ENCODE data around the gene PRELID2.
"Not testable (repeated sequence)": the region's sequence is repeated elsewhere in the genome, so short reads cannot be mapped to it uniquely, and the experiment has no call there.

The PRELID2 gene

GRCh38 chr5:145834917-145835847 is at the start of gene PRELID2:
TSS of gene PRELID2 (minus strand) at chr5:145835342. CDS start at chr5:145835251, 91 bp downstream.
- DNase-seq (ENCODE audit: low read depth in 2 of 2), result peak; percentile 86 to 89
- H3K4me3 ChIP-seq (replicated peaks in 1 of 2; ENCODE audit: low read depth in 2 of 2, low read length in 2 of 2), result peak within 1 kb of the TSS; percentile 68 to 80
- TF ChIP-seq, protein P1, sequence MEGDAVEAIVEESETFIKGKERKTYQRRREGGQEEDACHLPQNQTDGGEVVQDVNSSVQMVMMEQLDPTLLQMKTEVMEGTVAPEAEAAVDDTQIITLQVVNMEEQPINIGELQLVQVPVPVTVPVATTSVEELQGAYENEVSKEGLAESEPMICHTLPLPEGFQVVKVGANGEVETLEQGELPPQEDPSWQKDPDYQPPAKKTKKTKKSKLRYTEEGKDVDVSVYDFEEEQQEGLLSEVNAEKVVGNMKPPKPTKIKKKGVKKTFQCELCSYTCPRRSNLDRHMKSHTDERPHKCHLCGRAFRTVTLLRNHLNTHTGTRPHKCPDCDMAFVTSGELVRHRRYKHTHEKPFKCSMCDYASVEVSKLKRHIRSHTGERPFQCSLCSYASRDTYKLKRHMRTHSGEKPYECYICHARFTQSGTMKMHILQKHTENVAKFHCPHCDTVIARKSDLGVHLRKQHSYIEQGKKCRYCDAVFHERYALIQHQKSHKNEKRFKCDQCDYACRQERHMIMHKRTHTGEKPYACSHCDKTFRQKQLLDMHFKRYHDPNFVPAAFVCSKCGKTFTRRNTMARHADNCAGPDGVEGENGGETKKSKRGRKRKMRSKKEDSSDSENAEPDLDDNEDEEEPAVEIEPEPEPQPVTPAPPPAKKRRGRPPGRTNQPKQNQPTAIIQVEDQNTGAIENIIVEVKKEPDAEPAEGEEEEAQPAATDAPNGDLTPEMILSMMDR (IDR thresholded peaks at IDR 0.05; ENCODE audit: low read depth, low read length), result no peak

- TF ChIP-seq, protein P1 (IDR thresholded peaks at IDR 0.05; ENCODE audit: low read depth, low read length), result no peak
- DNase-seq (ENCODE audit: low read depth in 2 of 2), result no peak
- H3K4me3 ChIP-seq (replicated peaks in 1 of 2; ENCODE audit: low read depth in 2 of 2, low read length in 2 of 2), result no peak overlapping the region
Observed at GRCh38 chr5:145874765-145875164, 39.6 kb upstream of the PRELID2 start.

DNA sequence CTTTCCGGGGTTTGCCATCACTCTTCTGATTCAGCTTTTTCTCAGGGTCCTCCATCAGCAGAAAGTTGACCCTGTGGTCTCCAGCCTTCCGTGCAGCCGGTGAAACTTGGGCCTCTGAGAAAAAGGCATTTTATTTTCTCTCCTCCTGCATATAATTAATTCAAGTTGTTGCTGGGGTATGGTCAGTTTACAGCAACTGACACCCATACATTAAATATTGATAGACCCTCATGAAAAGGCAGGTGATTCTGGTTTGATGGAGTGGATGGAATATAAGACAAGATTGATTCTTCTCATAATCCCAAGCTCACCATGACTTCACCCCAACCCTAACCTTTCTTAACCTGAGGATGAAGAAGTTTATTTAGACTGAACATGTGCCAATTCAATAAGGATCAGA is 37.8 kb upstream of the PRELID2 start, which contains the start of gene GRXCR2:
Gene GRXCR2 (minus strand): TSS at position 101 of the 400 bp plus-strand sequence. CDS start 46 bp downstream, at position 55.
- no peak for DNase-seq (ENCODE audit: low read depth in 2 of 2)
- TF ChIP-seq, protein P1 (IDR thresholded peaks at IDR 0.05; ENCODE audit: low read depth, low read length), result no peak
- H3K4me3 ChIP-seq (replicated peaks in 1 of 2; ENCODE audit: low read depth in 2 of 2, low read length in 2 of 2), result no peak within 1 kb of the TSS

DNA sequence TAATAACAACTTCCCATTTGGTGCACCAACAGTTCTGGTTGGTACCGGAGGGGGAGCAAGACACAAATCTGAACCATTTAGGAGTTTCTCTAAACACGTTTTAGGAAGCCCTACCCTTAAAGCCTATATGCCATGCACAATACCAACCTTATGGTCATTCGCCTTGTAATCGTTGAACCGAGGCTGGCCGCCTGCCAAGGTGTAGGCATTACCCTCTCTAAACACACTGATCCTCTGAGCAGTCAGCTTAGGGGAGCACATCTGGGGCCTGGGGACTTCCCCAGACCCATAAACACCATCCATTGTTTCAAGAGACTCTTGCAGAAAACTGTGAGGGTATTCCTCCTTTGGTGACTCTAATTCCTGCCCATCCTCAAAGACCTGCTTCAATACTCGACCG is 37.3 kb upstream of the PRELID2 start:
- no peak for DNase-seq (ENCODE audit: low read depth in 2 of 2)
- TF ChIP-seq, protein P1 (IDR thresholded peaks at IDR 0.05; ENCODE audit: low read depth, low read length), result no peak
- no peak overlapping the region for H3K4me3 ChIP-seq (replicated peaks in 1 of 2; ENCODE audit: low read depth in 2 of 2, low read length in 2 of 2)

DNA sequence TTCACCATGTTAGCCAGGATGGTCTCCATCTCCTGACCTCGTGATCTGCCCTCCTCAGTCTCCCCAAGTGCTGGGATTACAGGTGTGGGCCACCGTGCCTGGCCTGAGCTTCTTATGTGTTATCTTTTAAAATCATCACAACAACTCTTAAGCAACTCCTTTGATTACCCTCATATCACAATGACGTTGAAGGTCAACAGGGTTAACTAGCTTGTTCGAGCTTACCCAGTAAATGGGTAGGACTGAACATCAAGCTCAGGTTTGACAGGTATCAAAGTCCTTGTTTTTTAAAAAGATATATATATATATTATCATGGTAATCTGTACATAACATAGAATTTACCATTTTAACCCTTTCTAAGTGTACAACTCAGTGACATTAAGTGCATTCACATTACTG is 34.6 kb upstream of the PRELID2 start:
- TF ChIP-seq, protein P1 (IDR thresholded peaks at IDR 0.05; ENCODE audit: low read depth, low read length), result no peak
- H3K4me3 ChIP-seq (replicated peaks in 1 of 2; ENCODE audit: low read depth in 2 of 2, low read length in 2 of 2), result no peak overlapping the region
- no peak for DNase-seq (ENCODE audit: low read depth in 2 of 2)

DNA sequence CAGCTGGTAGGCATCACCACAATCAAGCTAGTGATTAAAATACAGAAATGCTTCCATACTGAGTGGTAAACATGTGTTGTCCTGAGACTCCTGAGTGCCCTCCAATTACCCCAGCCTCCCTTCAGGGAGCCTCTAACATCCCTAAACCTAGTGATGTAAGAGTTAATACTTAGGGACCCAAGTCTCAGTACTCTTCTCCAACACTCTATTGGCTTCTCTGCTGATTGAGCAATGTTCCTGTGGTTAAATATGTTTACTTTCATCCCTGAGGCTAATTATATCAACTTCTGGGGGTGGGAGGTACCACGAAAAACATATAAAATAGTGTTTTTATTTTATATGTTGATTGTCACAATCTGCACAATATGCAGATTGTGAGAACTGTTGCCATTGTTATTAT is 32.7 kb upstream of the PRELID2 start:
- TF ChIP-seq, protein P1 (IDR thresholded peaks at IDR 0.05; ENCODE audit: low read depth, low read length), result no peak
- DNase-seq (ENCODE audit: low read depth in 2 of 2), result no peak

GRCh38 chr5:145864432-145864831 is 29.3 kb upstream of the PRELID2 start:
- not testable (repeated sequence) for H3K4me3 ChIP-seq (replicated peaks in 1 of 2; ENCODE audit: low read depth in 2 of 2, low read length in 2 of 2); DNase-seq (ENCODE audit: low read depth in 2 of 2)

More for the DNA sequence above, 32.7 kb upstream of the PRELID2 start:
- H3K4me3 ChIP-seq (replicated peaks in 1 of 2; ENCODE audit: low read depth in 2 of 2, low read length in 2 of 2), result no peak overlapping the region
